Adipose tissue (tissue), 3 donors: ENCODE results near the gene ADARB2. TPM values are rescaled to one million over a fixed set of nuclear protein-coding genes. Genes with fewer than 3 reads are reported as not detected.

Experiments used
- H3K27ac ChIP-seq: one replicate; pipeline ENCODE4 v1.5.1; 2013; ENCODE audit warnings: low read depth, low read length
- WGBS, 3 donors: extraction: QIAGEN DNeasy Blood & Tissue Kit; methylation state at CpG; one replicate each; pipeline ENCODE4 v1.1.7; 2013; 5-methylcytosine and 5-hydroxymethylcytosine counted together
- polyA plus RNA-seq, 3 donors: library from polyadenylated mRNA; stranded (reverse); fragments of 200-250 nt; gene quantifications; one replicate each; pipeline ENCODE4 v1.2.3, GENCODE V29; 2013
- donor health status: healthy with polysubstance abuse.
- donor health status: Bipolar disorder and iron deficiency.
- donor health status: healthy.

ADARB2 gene
- polyA plus RNA-seq, 3 donors: 0.31 to 1.9 (median 0.56) TPM

DNA sequence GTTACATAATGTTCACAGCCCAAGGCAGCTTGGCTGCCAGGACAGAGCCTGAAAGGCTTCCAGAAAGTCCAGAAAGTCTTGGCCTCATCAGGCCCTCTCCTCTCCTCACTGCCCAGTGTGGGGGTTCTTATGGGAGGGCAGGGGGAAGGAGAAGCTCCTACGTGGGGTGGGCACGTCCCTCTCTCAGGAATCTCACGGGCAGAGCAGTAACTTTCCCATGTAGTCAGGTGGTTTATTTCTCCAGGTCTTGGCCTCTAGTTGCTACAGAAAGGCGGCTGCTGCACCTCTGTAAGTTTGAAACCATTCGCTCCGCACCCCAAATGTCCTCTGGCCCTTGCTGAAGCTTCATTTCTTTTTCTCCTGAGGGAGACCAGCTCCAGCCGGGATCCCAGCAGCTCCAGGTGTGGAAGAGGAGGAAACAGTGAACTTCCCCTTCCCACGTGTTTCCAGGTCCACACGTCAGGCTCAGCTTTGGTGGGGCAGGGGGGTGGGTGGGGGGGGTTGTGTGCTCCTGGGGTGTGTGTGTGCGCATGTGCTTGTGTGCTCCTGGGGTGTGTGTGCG, 360.9 kb downstream of the ADARB2 start:
- no peak overlapping the region for H3K27ac ChIP-seq
- WGBS, 3 donors: 56 to 65% (median 59%) methylated on average over 11 of the region's 11 CpGs

DNA sequence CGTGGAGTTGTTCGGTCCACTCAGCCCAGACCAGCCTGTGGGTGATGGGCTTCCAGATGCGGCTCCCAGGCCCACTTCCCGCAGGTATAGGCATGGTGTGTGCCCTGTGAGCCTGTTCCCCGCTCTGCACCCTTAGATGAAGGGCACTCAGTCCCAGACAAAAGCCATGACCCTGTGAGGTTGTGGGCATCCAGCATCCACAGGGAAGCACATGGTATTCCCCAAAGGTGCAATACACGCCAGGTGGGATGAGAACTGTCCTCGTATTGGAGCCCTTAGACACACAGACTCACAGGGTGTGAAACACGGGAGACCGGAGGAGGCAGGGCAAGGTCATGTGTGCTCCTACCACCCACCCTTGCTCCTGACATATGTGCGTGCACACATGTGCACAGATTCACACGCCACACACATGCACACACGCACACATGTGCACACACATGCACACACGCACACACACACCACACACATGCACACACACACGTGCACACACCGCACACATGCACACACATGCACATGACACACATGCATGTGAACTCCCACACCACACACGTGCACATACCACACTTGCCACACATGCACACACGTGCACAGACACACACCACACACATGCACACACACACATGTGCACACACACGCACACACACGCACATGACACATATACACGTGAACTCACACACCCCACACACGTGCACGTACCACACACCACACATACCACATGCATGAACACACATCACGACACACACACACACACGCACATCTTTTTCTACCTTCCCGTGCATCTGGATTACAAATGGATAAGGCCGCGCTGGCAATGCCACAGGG, 361.8 kb downstream of the ADARB2 start:
- 80 to 89% (median 87%) methylated on average over 27 of the region's 27 CpGs for WGBS, 3 donors
- no peak overlapping the region for H3K27ac ChIP-seq

DNA sequence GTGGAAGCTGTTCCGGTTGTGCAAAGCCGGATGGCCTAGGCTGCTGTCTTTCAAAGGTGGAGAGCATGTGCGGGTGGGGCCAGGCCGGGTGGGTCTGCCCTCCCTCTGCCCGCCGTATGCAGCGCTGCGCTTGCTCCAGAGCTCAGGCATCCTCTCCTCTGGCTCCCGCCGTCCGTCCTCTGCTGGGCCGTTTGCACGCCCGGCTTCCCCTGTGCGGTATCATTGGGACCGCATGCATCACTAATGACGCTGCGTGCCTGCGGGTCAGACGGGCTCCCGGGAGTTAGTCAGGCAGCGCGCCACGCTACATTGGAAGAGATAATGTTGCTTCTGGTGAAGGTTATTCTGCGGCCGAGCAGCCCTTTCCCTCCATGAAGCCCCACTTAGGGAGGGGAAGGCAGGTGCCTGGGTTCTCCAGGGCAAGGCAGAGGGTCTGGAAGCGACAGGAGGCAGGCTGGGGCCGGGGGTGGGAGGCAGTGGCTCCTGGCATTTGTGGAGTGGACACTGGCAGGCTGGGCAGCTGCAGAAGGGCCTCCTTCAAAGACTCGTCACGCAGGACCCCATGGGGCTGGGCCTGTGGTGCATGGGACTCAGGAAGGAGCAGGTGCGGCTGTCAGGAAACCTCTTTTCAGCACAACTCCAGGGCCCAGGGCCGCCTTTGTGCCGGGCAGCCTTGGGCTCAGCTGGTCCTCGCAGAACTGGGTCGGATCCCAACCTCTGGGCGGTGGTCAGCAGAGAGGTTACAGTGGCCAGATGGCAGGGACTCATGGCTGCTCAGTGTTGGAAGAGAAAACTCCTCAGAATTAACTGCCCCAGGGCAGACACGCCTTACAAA, 362.6 kb downstream of the ADARB2 start:
- 80 to 86% (median 84%) methylated on average over 37 of the region's 37 CpGs for WGBS, 3 donors
- no peak overlapping the region for H3K27ac ChIP-seq

DNA sequence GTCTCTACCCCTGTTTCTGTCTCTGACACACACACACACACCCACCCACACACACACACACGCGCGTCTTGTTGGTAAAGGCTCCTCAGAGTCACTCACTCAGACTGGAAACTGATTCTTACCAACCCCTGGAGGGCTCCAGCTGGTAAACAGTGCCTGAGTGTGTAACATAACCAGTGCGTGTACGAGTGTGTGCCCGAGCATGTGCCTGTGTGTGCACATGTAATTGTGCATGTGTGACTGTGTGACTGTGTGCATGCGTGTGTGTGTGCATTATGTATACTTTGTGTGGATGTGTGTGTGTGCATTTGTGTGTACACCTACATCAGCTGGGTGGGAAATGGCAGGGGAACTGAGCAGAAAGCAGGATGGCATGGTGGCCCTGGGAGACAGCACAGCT, 364.0 kb downstream of the ADARB2 start:
- H3K27ac ChIP-seq: no peak overlapping the region
- 79 to 91% (median 86%) methylated on average over 7 of the region's 7 CpGs for WGBS, 3 donors

DNA sequence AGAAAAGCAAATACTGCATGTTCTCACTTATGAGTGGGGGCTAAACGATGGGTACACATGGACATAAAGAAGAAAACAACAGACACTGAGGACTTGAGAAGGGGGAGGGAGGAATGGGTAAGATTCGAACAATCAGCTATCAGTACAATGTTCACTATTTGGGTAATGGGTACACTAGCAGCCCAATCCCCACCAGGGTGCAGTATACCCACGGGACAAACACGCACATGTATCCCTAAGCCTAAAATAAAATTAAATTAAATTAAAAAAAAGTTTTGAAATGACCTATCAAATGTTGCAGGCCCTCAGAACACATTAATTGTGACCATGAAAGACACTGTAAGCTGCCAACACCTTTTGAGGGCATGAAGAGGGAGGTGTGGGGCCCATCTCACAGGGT, 365.1 kb downstream of the ADARB2 start:
- 74 to 92% (median 79%) methylated on average over 4 of the region's 4 CpGs for WGBS, 3 donors
- H3K27ac ChIP-seq: no peak overlapping the region

DNA sequence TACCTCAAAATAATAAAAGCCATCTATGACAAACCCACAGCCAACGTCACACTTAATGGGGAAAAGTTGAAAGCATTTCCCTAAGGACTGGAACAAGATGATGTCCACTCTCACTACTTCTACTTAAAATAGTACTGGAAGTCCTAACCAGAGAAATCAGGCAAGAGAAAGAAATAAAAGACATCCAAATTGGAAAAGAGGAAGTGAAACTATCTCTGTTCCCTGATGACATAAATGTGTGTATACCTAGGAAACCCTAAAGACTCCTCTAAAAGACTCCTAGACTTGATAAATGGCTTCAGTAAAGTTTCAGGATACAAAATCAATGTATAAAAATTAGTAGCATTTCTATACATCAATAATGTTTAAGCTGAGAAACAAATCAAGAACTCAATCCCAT, 367.0 kb downstream of the ADARB2 start:
- WGBS, 3 donors: 52 to 63% (median 57%) methylated on average over 1 of the region's 1 CpG

DNA sequence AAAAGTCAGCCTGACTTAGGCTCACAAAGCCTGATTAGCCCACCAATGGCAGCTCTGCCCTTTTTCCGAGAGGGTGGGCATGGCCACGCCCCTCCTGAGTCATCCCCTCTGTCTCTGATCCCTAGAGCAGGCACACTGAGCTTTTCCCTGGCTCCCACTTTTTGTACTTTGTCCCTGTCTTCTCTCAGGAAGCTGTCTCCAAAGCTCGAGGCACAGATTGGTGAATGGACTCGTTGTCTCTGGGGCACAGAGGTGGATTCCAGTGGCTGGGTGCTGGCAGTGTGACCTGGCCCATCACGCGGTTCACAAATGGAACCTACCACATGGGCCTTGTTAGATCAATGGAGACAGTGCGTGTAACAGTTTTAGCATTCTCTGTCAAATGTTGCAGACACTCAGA, 367.7 kb downstream of the ADARB2 start:
- WGBS, 3 donors: 56 to 71% (median 65%) methylated on average over 7 of the region's 7 CpGs

More for the DNA sequence above, 367.0 kb downstream of the ADARB2 start:
- no peak overlapping the region for H3K27ac ChIP-seq

DNA sequence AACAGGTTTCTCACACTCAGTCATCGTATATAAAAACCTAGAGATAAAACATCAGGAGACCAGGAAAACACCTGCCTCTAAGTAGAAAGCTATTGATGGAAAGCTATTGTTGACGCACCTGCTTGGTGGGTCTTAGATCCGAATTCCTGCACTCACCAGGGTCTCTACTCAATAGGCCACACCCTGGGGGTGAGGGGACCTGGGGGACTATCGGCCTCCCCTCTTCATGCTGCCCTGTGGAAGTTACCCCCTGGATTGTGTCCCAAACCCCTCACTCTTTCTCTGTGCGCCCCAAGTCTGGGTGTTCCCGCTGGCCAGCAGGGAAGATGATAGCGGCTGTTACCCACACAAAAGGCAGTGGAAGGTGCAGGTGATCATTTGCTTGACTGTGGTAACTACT, 368.1 kb downstream of the ADARB2 start:
- WGBS, 3 donors: 52 to 68% (median 66%) methylated on average over 7 of the region's 7 CpGs
- no peak overlapping the region for H3K27ac ChIP-seq

More for the DNA sequence above, 367.7 kb downstream of the ADARB2 start:
- no peak overlapping the region for H3K27ac ChIP-seq

DNA sequence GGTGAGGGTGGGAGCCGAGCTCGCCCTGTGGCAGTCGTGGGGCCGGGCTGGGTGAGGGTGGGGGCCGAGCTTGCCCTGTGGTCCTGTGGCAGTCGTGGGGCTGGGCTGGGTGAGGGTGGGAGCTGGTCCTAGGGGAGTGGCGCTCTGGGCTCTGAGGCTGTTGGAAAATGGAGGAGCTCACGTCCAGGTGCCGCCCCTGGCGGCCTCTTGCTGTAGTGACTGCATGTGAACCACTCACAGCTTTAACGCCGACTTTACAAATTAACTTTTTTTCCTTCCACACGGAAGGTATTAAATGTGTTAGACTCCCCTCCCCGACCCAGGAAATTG, 368.5 kb downstream of the ADARB2 start:
- H3K27ac ChIP-seq: no peak overlapping the region
- 15 to 26% (median 21%) methylated on average over 13 to 14 of the region's 14 CpGs for WGBS, 3 donors

DNA sequence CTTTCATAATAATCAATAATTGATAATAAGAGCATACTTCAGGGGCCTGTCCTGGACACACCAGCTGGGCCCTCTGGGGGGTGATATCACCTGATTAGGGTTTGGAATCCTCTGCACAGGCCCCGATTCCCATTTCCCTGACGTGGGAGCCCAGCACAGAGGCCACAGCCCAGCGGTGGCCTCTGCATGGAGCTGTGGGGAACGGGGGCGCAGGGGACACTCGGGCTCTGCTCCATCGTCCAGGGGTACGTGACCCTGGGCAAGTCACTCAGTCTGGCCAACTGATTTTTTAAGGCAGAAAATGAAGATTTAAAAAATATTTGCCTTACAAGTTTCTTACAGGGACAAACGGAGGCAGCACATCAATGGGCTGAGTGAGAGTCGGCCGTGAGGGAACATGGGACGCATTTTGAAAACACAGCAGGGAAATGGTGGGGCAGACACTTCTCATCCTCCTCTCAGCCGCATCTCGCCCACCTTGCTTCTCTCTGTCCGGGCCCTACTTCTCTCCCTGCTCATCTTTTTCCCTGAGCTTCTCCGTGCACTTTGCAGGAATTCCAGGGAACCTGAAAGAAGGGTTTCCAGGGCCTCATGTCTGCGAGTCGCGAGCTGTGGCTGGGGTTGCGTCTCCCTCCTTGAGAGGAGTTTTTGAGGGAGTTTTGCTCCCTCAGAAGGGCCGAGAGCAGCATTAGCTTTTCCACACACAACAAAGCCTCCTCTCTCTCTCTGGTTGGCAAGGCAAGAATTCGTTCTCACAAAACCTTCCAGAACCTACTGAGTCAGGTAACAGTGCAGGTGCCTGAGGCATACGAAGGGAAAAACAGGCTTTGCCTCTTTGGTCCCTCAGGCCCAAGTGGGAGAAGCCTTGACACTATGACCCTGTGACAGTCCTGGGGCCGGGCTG, 369.1 kb downstream of the ADARB2 start:
- no peak overlapping the region for H3K27ac ChIP-seq
- 82 to 90% (median 87%) methylated on average over 24 of the region's 24 CpGs for WGBS, 3 donors

DNA sequence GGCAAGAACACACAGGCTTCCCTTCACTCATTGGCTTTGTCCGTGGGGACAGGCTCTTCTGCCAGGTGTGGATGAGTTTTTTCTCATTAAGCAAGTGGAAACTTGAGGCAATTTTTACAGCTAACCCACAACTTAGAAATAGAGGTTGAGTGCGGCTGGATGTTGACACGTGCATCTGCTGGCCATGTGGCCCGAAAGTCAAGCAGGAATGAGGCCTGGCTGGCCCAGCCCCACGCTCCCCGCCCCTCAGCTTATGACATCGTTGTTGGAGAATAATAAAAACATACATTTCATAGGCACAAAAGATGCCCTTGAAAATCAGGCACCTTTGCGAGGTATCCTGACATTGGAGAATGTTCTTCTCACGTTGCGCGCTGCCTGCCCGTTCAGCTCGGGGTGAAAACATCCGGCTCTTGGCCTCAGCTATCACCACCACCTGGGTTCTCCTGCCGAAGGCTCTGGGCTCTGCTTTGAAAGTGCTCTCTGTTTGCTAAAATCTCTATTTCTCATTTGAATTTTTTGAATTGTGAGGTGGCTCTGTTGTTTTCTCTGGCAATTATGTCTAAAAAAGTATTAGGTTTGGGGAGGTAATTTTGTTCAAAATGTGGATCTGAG, 370.4 kb downstream of the ADARB2 start:
- WGBS, 3 donors: 86 to 91% (median 88%) methylated on average over 15 of the region's 15 CpGs
- no peak overlapping the region for H3K27ac ChIP-seq

DNA sequence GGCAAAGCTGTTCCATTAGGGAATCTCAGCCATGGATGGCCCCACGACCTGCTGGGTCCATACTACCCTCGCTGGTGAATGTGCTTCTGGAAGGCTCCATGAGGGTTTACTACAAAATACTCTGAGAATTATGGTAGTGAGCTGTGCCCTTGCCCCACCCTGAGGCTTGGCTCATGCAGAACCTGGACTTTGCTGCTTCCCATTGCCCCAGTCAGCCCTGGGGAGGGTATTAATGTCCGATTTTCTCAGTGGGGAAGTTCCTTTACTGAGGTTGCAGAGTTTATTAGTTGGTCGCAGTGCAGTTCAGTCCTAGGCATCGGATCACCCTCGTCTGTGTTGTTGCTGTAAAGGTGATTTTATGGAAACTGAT, 371.0 kb downstream of the ADARB2 start:
- WGBS, 3 donors: 75 to 78% (median 77%) methylated on average over 6 of the region's 6 CpGs
- H3K27ac ChIP-seq: no peak overlapping the region

DNA sequence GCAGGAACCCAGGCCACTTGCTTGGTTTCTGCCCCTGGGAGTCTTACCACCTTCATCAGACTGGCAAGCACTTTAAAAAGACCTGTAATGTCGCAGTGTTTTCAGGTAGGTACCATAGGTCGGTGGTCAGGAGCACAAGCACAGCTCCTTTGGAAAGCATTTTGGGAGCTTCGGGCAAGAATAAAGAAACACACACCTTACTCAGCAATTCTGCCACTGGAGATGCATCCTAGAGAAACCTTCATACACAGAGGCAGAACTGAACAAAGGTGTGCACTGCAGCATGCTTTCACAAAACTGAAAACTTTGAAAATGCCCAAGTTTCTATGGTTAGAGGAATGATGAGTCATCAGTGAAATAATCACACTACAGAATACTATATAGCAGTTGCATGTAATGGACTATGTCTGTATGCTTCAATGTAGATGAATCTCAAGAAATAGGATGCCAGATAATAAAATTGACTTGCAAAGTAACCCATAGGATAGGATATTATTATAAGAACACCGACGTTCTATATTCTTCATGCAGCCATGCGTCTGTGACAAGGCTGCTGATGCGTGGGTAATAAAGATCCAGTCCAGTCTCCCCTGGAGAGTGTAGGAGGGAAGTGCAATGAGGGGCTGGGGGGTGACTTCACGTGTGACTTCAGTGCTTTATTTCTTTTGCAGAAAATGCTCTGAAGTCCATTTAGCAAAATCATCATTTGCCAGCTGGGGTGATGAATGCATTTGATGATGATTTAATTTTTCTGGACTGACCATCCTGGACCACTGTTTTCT, 371.6 kb downstream of the ADARB2 start:
- H3K27ac ChIP-seq: no peak overlapping the region
- WGBS, 3 donors: 80 to 92% (median 83%) methylated on average over 8 of the region's 8 CpGs

DNA sequence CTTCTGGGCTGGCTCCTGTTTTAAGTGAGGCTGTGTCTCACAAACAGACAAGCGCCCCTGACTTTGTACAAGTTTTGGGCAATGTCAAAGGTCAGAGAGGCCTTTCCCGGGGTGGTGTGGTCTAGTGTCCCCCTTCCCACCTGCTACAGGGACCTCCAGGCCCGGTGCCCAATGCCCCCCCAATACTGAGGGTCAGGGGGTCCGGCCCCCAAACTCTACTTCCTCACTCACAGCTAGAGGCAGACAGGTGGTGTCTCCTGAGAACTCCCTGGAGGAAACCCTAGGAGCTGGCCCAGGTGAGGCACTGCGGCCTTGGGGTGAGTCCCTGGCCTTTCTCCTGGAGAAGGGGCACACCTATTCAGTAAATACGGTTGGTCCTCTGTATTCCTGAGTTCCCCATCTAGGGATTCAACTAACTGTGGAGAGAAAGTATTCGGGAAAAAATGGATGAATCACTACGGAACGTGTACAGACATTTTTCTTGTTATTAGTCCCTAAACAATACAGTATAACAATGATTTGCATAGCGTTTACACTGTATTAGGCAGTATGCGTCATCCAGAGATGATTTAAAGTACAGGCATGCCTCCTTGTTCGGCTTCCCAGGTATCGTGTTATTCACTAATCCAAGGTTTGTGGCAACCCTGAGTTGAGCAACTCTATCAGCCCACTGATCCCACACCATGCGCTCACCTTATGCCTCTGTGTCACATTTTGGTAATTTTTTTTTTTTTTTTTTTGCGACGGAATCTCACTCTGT, 373.0 kb downstream of the ADARB2 start:
- H3K27ac ChIP-seq: no peak overlapping the region
- 88 to 92% (median 90%) methylated on average over 16 of the region's 16 CpGs for WGBS, 3 donors

DNA sequence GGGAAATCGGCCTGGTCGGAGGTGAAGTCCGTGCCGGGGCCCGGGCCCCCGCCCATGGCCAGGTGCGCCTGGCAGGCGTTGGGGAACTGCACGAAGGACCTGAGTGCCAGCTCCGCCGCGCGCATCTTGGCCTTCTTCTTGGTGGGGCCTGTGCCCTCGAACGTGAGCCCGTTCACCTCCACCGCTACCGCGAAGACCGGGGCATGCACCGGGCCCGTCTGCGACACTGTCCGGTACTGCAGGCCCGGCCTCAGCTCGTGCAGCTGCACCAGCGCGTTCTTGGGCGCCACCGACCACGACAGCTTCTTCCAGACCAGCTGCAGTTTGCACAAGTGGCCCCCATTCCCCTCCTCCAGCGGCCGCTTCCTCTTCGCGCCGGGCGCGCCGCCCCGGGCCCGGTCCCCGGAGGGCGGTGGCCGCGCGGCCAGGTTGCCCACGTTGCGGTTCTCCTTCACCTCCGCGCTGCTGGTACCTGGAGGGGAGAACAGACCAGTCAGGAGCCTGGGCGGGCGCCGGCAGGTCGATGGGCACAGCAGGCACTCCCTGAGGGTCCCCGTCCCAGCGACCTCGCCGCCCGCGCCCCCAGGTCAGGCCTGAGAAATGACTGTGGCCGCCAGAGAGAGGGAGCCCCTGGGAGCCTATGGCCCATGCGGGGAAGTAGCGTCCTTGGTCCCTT, 373.7 kb downstream of the ADARB2 start:
- no peak overlapping the region for H3K27ac ChIP-seq
- 57 to 72% (median 68%) methylated on average over 56 to 63 of the region's 63 CpGs for WGBS, 3 donors
